Activated T-cell treated with anti-CD3 and anti-CD28 coated beads, Interleukin-2, amount 50 U/mL, for 24 hours (primary cell): ENCODE results near the gene SERINC1.
A peak's percentile ranks its signal among the peaks of the same experiment; 100 is the strongest.
"Not testable (repeated sequence)": the region's sequence is repeated elsewhere in the genome, so short reads cannot be mapped to it uniquely, and the experiment has no call there.

ENCODE experiments used
- DNase-seq: peaks from one replicate; pipeline ENCODE4 v3.0.0-alpha.2; 2020
- H3K27ac Mint-ChIP-seq: 2 replicates; pipeline ENCODE4 v1.8.0; 2020; ENCODE audit warnings: mild to moderate bottlenecking, mixed read lengths
- H3K27me3 Mint-ChIP-seq: 2 replicates; pipeline ENCODE4 v1.8.0; 2020; ENCODE audit warnings: mixed read lengths
- H3K36me3 Mint-ChIP-seq: 2 replicates; pipeline ENCODE4 v1.8.0; 2020; ENCODE audit warnings: low read depth, mixed read lengths
- H3K4me1 Mint-ChIP-seq: 2 replicates; pipeline ENCODE4 v1.8.0; 2020; ENCODE audit warnings: low read depth, mixed read lengths
- H3K4me3 Mint-ChIP-seq: 2 replicates; pipeline ENCODE4 v1.8.0; 2020; ENCODE audit warnings: mild to moderate bottlenecking, moderate library complexity, mixed read lengths
- H3K9me3 Mint-ChIP-seq: 2 replicates; pipeline ENCODE4 v1.8.0; 2020; ENCODE audit warnings: mixed read lengths

The SERINC1 gene

GRCh38 chr6:122459240-122459639, 12.4 kb downstream of the SERINC1 start:
- Mint-ChIP-seq H3K9me3 (no peaks in the 10 kb centered on the region), H3K4me1 (peaks cover 81% of the 10 kb centered on the region), H3K27me3 (no peaks in the 10 kb centered on the region), H3K36me3 (peaks cover 71% of the 10 kb centered on the region), H3K4me3 (no peak overlapping the region), H3K27ac (peak overlapping the region; percentile 87)
- no peak for DNase-seq

GRCh38 chr6:122458087-122458486, 13.5 kb downstream of the SERINC1 start:
- H3K4me3 Mint-ChIP-seq = no peak overlapping the region
- H3K4me1 Mint-ChIP-seq = peaks cover 79% of the 10 kb centered on the region
- H3K27ac Mint-ChIP-seq = peak overlapping the region; percentile 72
- H3K9me3 Mint-ChIP-seq = no peaks in the 10 kb centered on the region
- H3K36me3 Mint-ChIP-seq = peaks cover 70% of the 10 kb centered on the region
- DNase-seq = no peak
- no peaks in the 10 kb centered on the region for H3K27me3 Mint-ChIP-seq

- peak overlapping the region; percentile 80 for H3K27ac Mint-ChIP-seq
Observed at GRCh38 chr6:122455116-122455515, 16.5 kb downstream of the SERINC1 start.

GRCh38 chr6:122454673-122455072, 16.9 kb downstream of the SERINC1 start:
- H3K4me1 Mint-ChIP-seq = peaks cover 55% of the 10 kb centered on the region
- no peak for DNase-seq
- H3K36me3 Mint-ChIP-seq = peaks cover 82% of the 10 kb centered on the region
- no peaks in the 10 kb centered on the region for H3K9me3 Mint-ChIP-seq
- H3K4me3 Mint-ChIP-seq = no peak overlapping the region
- no peaks in the 10 kb centered on the region for H3K27me3 Mint-ChIP-seq
- H3K27ac Mint-ChIP-seq = peak overlapping the region; percentile 80

More at GRCh38 chr6:122455116-122455515, 16.5 kb downstream of the SERINC1 start:
- not testable (repeated sequence) for H3K4me3 Mint-ChIP-seq, DNase-seq, H3K9me3 Mint-ChIP-seq, H3K27me3 Mint-ChIP-seq
- peaks cover 58% of the 10 kb centered on the region for H3K4me1 Mint-ChIP-seq
- peaks cover 79% of the 10 kb centered on the region for H3K36me3 Mint-ChIP-seq

GRCh38 chr6:122452509-122452908, 19.1 kb downstream of the SERINC1 start:
- DNase-seq = no peak
- Mint-ChIP-seq H3K27ac (no peak overlapping the region), H3K4me3 (no peak overlapping the region), H3K36me3 (peaks cover 88% of the 10 kb centered on the region), H3K9me3 (no peaks in the 10 kb centered on the region), H3K4me1 (peaks cover 44% of the 10 kb centered on the region), H3K27me3 (no peaks in the 10 kb centered on the region)

GRCh38 chr6:122449069-122449468, 22.5 kb downstream of the SERINC1 start:
- peaks cover 35% of the 10 kb centered on the region for H3K4me1 Mint-ChIP-seq
- no peaks in the 10 kb centered on the region for H3K9me3 Mint-ChIP-seq
- H3K4me3 Mint-ChIP-seq = no peak overlapping the region
- H3K27ac Mint-ChIP-seq = peak overlapping the region; percentile 76
- peaks cover 91% of the 10 kb centered on the region for H3K36me3 Mint-ChIP-seq
- H3K27me3 Mint-ChIP-seq = no peaks in the 10 kb centered on the region
- DNase-seq = no peak

GRCh38 chr6:122445274-122445673, 26.3 kb downstream of the SERINC1 start:
- peaks cover 95% of the 10 kb centered on the region for H3K36me3 Mint-ChIP-seq
- H3K4me1 Mint-ChIP-seq = peaks cover 21% of the 10 kb centered on the region

GRCh38 chr6:122438975-122439374, 32.6 kb downstream of the SERINC1 start:
- Mint-ChIP-seq H3K27ac (no peak overlapping the region), H3K36me3 (peaks cover 91% of the 10 kb centered on the region), H3K4me1 (peaks cover 3% of the 10 kb centered on the region), H3K27me3 (no peaks in the 10 kb centered on the region), H3K4me3 (no peak overlapping the region), H3K9me3 (peaks cover 25% of the 10 kb centered on the region)
- DNase-seq = no peak

More at GRCh38 chr6:122445274-122445673, 26.3 kb downstream of the SERINC1 start:
- Mint-ChIP-seq H3K4me3 (no peak overlapping the region), H3K9me3 (peaks cover 6% of the 10 kb centered on the region), H3K27ac (no peak overlapping the region), H3K27me3 (no peaks in the 10 kb centered on the region)
- no peak for DNase-seq

- H3K4me3 Mint-ChIP-seq = no peak overlapping the region
- H3K9me3 Mint-ChIP-seq = no peaks in the 10 kb centered on the region
- H3K4me1 Mint-ChIP-seq = peaks cover 26% of the 10 kb centered on the region
- H3K27me3 Mint-ChIP-seq = no peaks in the 10 kb centered on the region
- H3K36me3 Mint-ChIP-seq = peaks cover 90% of the 10 kb centered on the region
- H3K27ac Mint-ChIP-seq = peak overlapping the region; percentile 59
- no peak for DNase-seq
Observed at GRCh38 chr6:122432816-122433215, 38.8 kb downstream of the SERINC1 start.

- Mint-ChIP-seq H3K27ac (no peak overlapping the region), H3K27me3 (no peaks in the 10 kb centered on the region), H3K4me3 (no peak overlapping the region), H3K9me3 (no peaks in the 10 kb centered on the region), H3K36me3 (peaks cover 90% of the 10 kb centered on the region), H3K4me1 (peaks cover 26% of the 10 kb centered on the region)
- no peak for DNase-seq
Observed at GRCh38 chr6:122431780-122432179, 39.8 kb downstream of the SERINC1 start.

- H3K27me3 Mint-ChIP-seq = no peaks in the 10 kb centered on the region
- H3K4me3 Mint-ChIP-seq = no peak overlapping the region
- no peaks in the 10 kb centered on the region for H3K9me3 Mint-ChIP-seq
- peaks cover 97% of the 10 kb centered on the region for H3K36me3 Mint-ChIP-seq
- no peak for DNase-seq
- H3K27ac Mint-ChIP-seq = no peak overlapping the region
- peaks cover 30% of the 10 kb centered on the region for H3K4me1 Mint-ChIP-seq
Observed at GRCh38 chr6:122429323-122429722, 42.3 kb downstream of the SERINC1 start.

GRCh38 chr6:122428781-122429180, 42.8 kb downstream of the SERINC1 start:
- Mint-ChIP-seq H3K36me3 (peaks cover 97% of the 10 kb centered on the region), H3K27me3 (no peaks in the 10 kb centered on the region), H3K4me3 (no peak overlapping the region), H3K27ac (no peak overlapping the region), H3K4me1 (peaks cover 33% of the 10 kb centered on the region), H3K9me3 (no peaks in the 10 kb centered on the region)
- DNase-seq = no peak

- Mint-ChIP-seq H3K27ac (peak overlapping the region; percentile 56), H3K4me3 (no peak overlapping the region), H3K4me1 (peaks cover 24% of the 10 kb centered on the region), H3K36me3 (peaks cover 97% of the 10 kb centered on the region), H3K9me3 (no peaks in the 10 kb centered on the region), H3K27me3 (no peaks in the 10 kb centered on the region)
- no peak for DNase-seq
Observed at GRCh38 chr6:122426597-122426996, 45.0 kb downstream of the SERINC1 start.

GRCh38 chr6:122423734-122424133, 47.9 kb downstream of the SERINC1 start:
- no peak for DNase-seq
- Mint-ChIP-seq H3K4me3 (no peak overlapping the region), H3K36me3 (peaks cover 90% of the 10 kb centered on the region), H3K9me3 (no peaks in the 10 kb centered on the region), H3K27ac (no peak overlapping the region), H3K4me1 (peaks cover 19% of the 10 kb centered on the region), H3K27me3 (no peaks in the 10 kb centered on the region)

- Mint-ChIP-seq H3K4me3 (no peak overlapping the region), H3K9me3 (no peaks in the 10 kb centered on the region), H3K27me3 (no peaks in the 10 kb centered on the region), H3K27ac (peak overlapping the region; percentile 76), H3K4me1 (peaks cover 19% of the 10 kb centered on the region), H3K36me3 (peaks cover 88% of the 10 kb centered on the region)
- no peak for DNase-seq
Observed at GRCh38 chr6:122422614-122423267, 48.9 kb downstream of the SERINC1 start.
